Neural crest cell (in vitro differentiated cells): ENCODE measurements around the gene LGR6. TPM values are rescaled to one million over a fixed set of nuclear protein-coding genes. Genes with fewer than 3 reads are reported as not detected.

Experiments
- DNase-seq: peaks from one replicate; pipeline ENCODE4 v3.0.0; 2021; ENCODE audit warnings: low read depth, mixed read lengths, low spot score
- H3K27ac Mint-ChIP-seq: one replicate; pipeline ENCODE4 v1.8.0; 2021; ENCODE audit warnings: mild to moderate bottlenecking, mixed read lengths; ENCODE audit not compliant: unreplicated experiment
- H3K27me3 Mint-ChIP-seq: 2 replicates; pipeline ENCODE4 v1.8.0; 2021; ENCODE audit warnings: low read depth, mild to moderate bottlenecking, mixed read lengths
- H3K36me3 Mint-ChIP-seq: 2 replicates; pipeline ENCODE4 v1.8.0; 2021; ENCODE audit warnings: low read depth, mild to moderate bottlenecking, mixed read lengths
- H3K4me1 Mint-ChIP-seq: 2 replicates; pipeline ENCODE4 v1.8.0; 2021; ENCODE audit warnings: mixed read lengths
- H3K4me3 Mint-ChIP-seq: one replicate; pipeline ENCODE4 v1.8.0; 2021; ENCODE audit warnings: mild to moderate bottlenecking, mixed read lengths
- H3K9me3 Mint-ChIP-seq: 2 replicates; pipeline ENCODE4 v1.8.0; 2021; ENCODE audit warnings: mixed read lengths
- CTCF ChIP-seq: fragments of 200-600 bp; sonication (generic); conservative IDR thresholded peaks from 2 replicates; pipeline ENCODE4 v1.5.0; 2021; ENCODE audit warnings: antibody characterized with exemption, mild to moderate bottlenecking
- total RNA-seq: library from RNA; stranded (reverse); gene quantifications from 2 replicates; pipeline ENCODE4 v1.2.1, GENCODE V29; 2021

LGR6 gene
- total RNA-seq, 1 donor from 2014 or later: 0.16 TPM

GRCh38 chr1:202274611-202275010 lies 81.0 kb downstream of the LGR6 start:
- no peak for DNase-seq

GRCh38 chr1:202275061-202275770 lies 81.6 kb downstream of the LGR6 start:
- H3K4me1 Mint-ChIP-seq: no peaks in the 10 kb centered on the region
- no peak for TF ChIP-seq CTCF
- no peak overlapping the region for H3K27ac Mint-ChIP-seq
- no peak for DNase-seq
- no peak overlapping the region for H3K4me3 Mint-ChIP-seq
- peaks cover 5% of the 10 kb centered on the region for H3K9me3 Mint-ChIP-seq
- no peaks in the 10 kb centered on the region for H3K27me3 Mint-ChIP-seq
- H3K36me3 Mint-ChIP-seq: no peaks in the 10 kb centered on the region

More at GRCh38 chr1:202274611-202275010, 81.0 kb downstream of the LGR6 start:
- TF ChIP-seq CTCF: no peak
- Mint-ChIP-seq H3K4me3 (no peak overlapping the region), H3K4me1 (no peaks in the 10 kb centered on the region), H3K27me3 (no peaks in the 10 kb centered on the region), H3K27ac (no peak overlapping the region), H3K9me3 (peaks cover 5% of the 10 kb centered on the region), H3K36me3 (no peaks in the 10 kb centered on the region)

GRCh38 chr1:202276081-202276715 lies 82.6 kb downstream of the LGR6 start:
- H3K27me3 Mint-ChIP-seq: no peaks in the 10 kb centered on the region
- no peaks in the 10 kb centered on the region for H3K4me1 Mint-ChIP-seq
- DNase-seq: no peak
- H3K27ac Mint-ChIP-seq: no peak overlapping the region
- H3K9me3 Mint-ChIP-seq: peaks cover 5% of the 10 kb centered on the region
- H3K36me3 Mint-ChIP-seq: no peaks in the 10 kb centered on the region
- no peak overlapping the region for H3K4me3 Mint-ChIP-seq
- no peak for TF ChIP-seq CTCF

- TF ChIP-seq CTCF: no peak
- Mint-ChIP-seq H3K4me3 (no peak overlapping the region), H3K27ac (no peak overlapping the region), H3K36me3 (no peaks in the 10 kb centered on the region), H3K4me1 (no peaks in the 10 kb centered on the region), H3K27me3 (no peaks in the 10 kb centered on the region), H3K9me3 (peaks cover 5% of the 10 kb centered on the region)
- DNase-seq: no peak
Measured at GRCh38 chr1:202276920-202277319, 83.3 kb downstream of the LGR6 start.

GRCh38 chr1:202278751-202279150 lies 85.2 kb downstream of the LGR6 start:
- Mint-ChIP-seq H3K27ac (no peak overlapping the region), H3K4me1 (peaks cover 10% of the 10 kb centered on the region), H3K4me3 (no peak overlapping the region), H3K36me3 (no peaks in the 10 kb centered on the region), H3K27me3 (no peaks in the 10 kb centered on the region), H3K9me3 (peaks cover 5% of the 10 kb centered on the region)
- TF ChIP-seq CTCF: no peak
- no peak for DNase-seq
